Psoas muscle (tissue), 8 donors: ENCODE results near the gene AHR. TPM values are rescaled to one million over a fixed set of nuclear protein-coding genes. Genes with fewer than 3 reads are reported as not detected.

Source experiments
- ATAC-seq, 4 donors: fragments of 200-7000 bp; cut with Tn5 transposase; one replicate each; pipeline ENCODE4 v1.9.1; 2020; ENCODE audit warnings: moderate library complexity in 3 of 4, mild to moderate bottlenecking in 2 of 4
- DNase-seq, 2 donors: peaks; one replicate each; pipeline ENCODE4 v3.0.0-alpha.2; 2020
- H3K27ac ChIP-seq: fragments of 200-600 bp; one replicate; pipeline ENCODE4 v1.8.0; 2022
- H3K27me3 ChIP-seq, 3 donors: fragments of 200-600 bp in 1 of 3; one replicate each; pipeline versions ENCODE4 v1.6.1 to v1.8.0; 2013 to 2022; ENCODE audit warnings: low read length in 2 of 3, mild to moderate bottlenecking in 2 of 3, moderate library complexity in 1 of 3; ENCODE audit not compliant: insufficient read depth in 3 of 3
- H3K36me3 ChIP-seq, 2 donors: fragments of 200-600 bp in 1 of 2; one replicate each; pipeline versions ENCODE4 v1.6.1 to v1.8.0; 2013 to 2022; ENCODE audit warnings: low read depth in 1 of 2, mild to moderate bottlenecking in 1 of 2, moderate library complexity in 1 of 2; ENCODE audit not compliant: insufficient read depth in 1 of 2
- H3K4me1 ChIP-seq: fragments of 200-600 bp; one replicate; pipeline ENCODE4 v1.8.0; 2022
- H3K4me3 ChIP-seq: fragments of 200-600 bp; one replicate; pipeline ENCODE4 v1.8.0; 2022; ENCODE audit warnings: mild to moderate bottlenecking
- H3K9me3 ChIP-seq: fragments of 200-600 bp; one replicate; pipeline ENCODE4 v1.8.0; 2022
- CTCF ChIP-seq: fragments of 200-600 bp; IDR thresholded peaks from one replicate; pipeline ENCODE4 v1.8.0; 2022; ENCODE audit warnings: antibody characterized with exemption
- WGBS, 3 donors: extraction: QIAGEN DNeasy Blood & Tissue Kit; methylation state at CpG; one replicate each; pipeline versions ENCODE4 v1.1.6 to v1.1.7; 2013; 5-methylcytosine and 5-hydroxymethylcytosine counted together
- intact Hi-C, 2 donors: fragments of 100-400 bp; cut with DNase I; formaldehyde crosslinking; loops; one replicate each; pipeline versions ENCODE4 v1.11.0 to v1.14.2; 2022
- polyA plus RNA-seq, 3 donors: library from polyadenylated mRNA; stranded (reverse); fragments of 200-250 nt; gene quantifications; one replicate each; pipeline ENCODE4 v1.2.3, GENCODE V29; 2013
- total RNA-seq, 4 donors: library from RNA; stranded (reverse); fragmentation: NEBNext Ultra II Directional in 2 of 4; extraction: Animal tissue kit (Norgen Biotek cat#: 25700) in 2 of 4; gene quantifications; one replicate each; pipeline versions ENCODE4 v1.2.1 to v1.2.4, GENCODE V29; 2021 to 2023
- donor health status: healthy with polysubstance abuse.
- donor health status: DM: no; HTN: no; CAD: no; lungs with moderate emphysema.
- donor health status: Bipolar disorder and iron deficiency.
- donor health status: healthy.
- donor health status: DM: yes; HTN: yes; CAD: no.
- donor health status: DM: no; HTN: no; CAD: no.
- donor health status: DM: no; HTN: no; CAD: no.
- donor health status: DM: yes; HTN: yes; CAD: no.

Gene AHR
- total and polyA plus RNA-seq, 7 donors = 1.4 to 9.2 (median 3.8) TPM

- intact Hi-C loops = no loop called here
Observed at GRCh38 chr7:17357952-17358351, 59.5 kb downstream of the AHR start.

GRCh38 chr7:17359610-17360009 is 61.2 kb downstream of the AHR start:
- intact Hi-C loops = no loop called here
- DNase-seq (no peak), ATAC-seq (no peak)
- no peak for TF ChIP-seq CTCF
- H3K4me3 ChIP-seq = no peak overlapping the region
- no peak overlapping the region for H3K27ac ChIP-seq
- H3K9me3 ChIP-seq = no peaks in the 10 kb centered on the region
- 81 to 86% (median 84%) methylated on average over 6 of the region's 6 CpGs for WGBS, 3 donors
- no peaks in the 10 kb centered on the region for H3K36me3 ChIP-seq
- no peaks in the 10 kb centered on the region for H3K4me1 ChIP-seq
- no peaks in the 10 kb centered on the region for H3K27me3 ChIP-seq

More at GRCh38 chr7:17357952-17358351, 59.5 kb downstream of the AHR start:
- no peaks in the 10 kb centered on the region for H3K27me3 ChIP-seq
- no peak overlapping the region for H3K27ac ChIP-seq
- no peaks in the 10 kb centered on the region for H3K9me3 ChIP-seq
- H3K4me3 ChIP-seq = no peak overlapping the region
- 81 to 95% (median 90%) methylated on average over 2 of the region's 2 CpGs for WGBS, 3 donors
- H3K36me3 ChIP-seq = no peaks in the 10 kb centered on the region
- DNase-seq = no peak
- no peak for ATAC-seq
- H3K4me1 ChIP-seq = no peaks in the 10 kb centered on the region
- no peak for TF ChIP-seq CTCF

GRCh38 chr7:17362439-17363105 is 64.1 kb downstream of the AHR start:
- no peak for ATAC-seq
- 88 to 90% (median 89%) methylated on average over 23 of the region's 23 CpGs for WGBS, 3 donors
- Histone ChIP-seq H3K27ac (no peak overlapping the region), H3K27me3 (no peaks in the 10 kb centered on the region), H3K36me3 (no peaks in the 10 kb centered on the region), H3K9me3 (no peaks in the 10 kb centered on the region), H3K4me1 (no peaks in the 10 kb centered on the region), H3K4me3 (no peak overlapping the region)
- no peak for DNase-seq
- no peak for TF ChIP-seq CTCF
- intact Hi-C loops = no loop called here

GRCh38 chr7:17364671-17365070 is 66.2 kb downstream of the AHR start:
- no peaks in the 10 kb centered on the region for H3K27me3 ChIP-seq
- no peaks in the 10 kb centered on the region for H3K4me1 ChIP-seq
- no peaks in the 10 kb centered on the region for H3K36me3 ChIP-seq
- intact Hi-C loops = no loop called here
- DNase-seq (no peak), ATAC-seq (no peak)
- TF ChIP-seq CTCF = no peak
- 64 to 75% (median 70%) methylated on average over 2 of the region's 2 CpGs for WGBS, 3 donors
- no peak overlapping the region for H3K27ac ChIP-seq
- H3K4me3 ChIP-seq = no peak overlapping the region
- no peaks in the 10 kb centered on the region for H3K9me3 ChIP-seq

- no peak for ATAC-seq
- H3K4me3 ChIP-seq = no peak overlapping the region
- WGBS, 3 donors = 70 to 92% (median 79%) methylated on average over 1 of the region's 1 CpG
- H3K4me1 ChIP-seq = no peaks in the 10 kb centered on the region
- no peak for DNase-seq
- H3K36me3 ChIP-seq = no peaks in the 10 kb centered on the region
- TF ChIP-seq CTCF = no peak
- H3K9me3 ChIP-seq = no peaks in the 10 kb centered on the region
- intact Hi-C loops = no loop called here
- H3K27ac ChIP-seq = no peak overlapping the region
- H3K27me3 ChIP-seq = no peaks in the 10 kb centered on the region
Observed at GRCh38 chr7:17365775-17366174, 67.3 kb downstream of the AHR start.
